HAP-1 (cell line): ENCODE data around the gene LBH.

Experiments
- DNase-seq, 2 experiments: peaks; one replicate each; pipeline ENCODE4 v3.0.0-alpha.2; 2016 to 2020; ENCODE audit warnings: low spot score in 2 of 2
- H3K27me3 ChIP-seq: fragments of 250-450 bp; sonication (Bioruptor Pico); 2 replicates; pipeline ENCODE4 v1.5.1; 2020; ENCODE audit warnings: low read depth, mild to moderate bottlenecking, moderate library complexity
- H3K36me3 ChIP-seq: fragments of 250-450 bp; sonication (Bioruptor Pico); replicated peaks from 2 replicates; pipeline ENCODE4 v1.5.1; 2020; ENCODE audit warnings: mild to moderate bottlenecking
- H3K4me1 ChIP-seq: fragments of 250-450 bp; sonication (Bioruptor Pico); 2 replicates; pipeline ENCODE4 v1.5.1; 2020; ENCODE audit warnings: mild to moderate bottlenecking
- H3K4me3 ChIP-seq: fragments of 250-450 bp; sonication (Bioruptor Pico); 2 replicates; pipeline ENCODE4 v1.5.1; 2020; ENCODE audit warnings: mild to moderate bottlenecking, moderate library complexity
- H3K9me3 ChIP-seq: fragments of 250-450 bp; sonication (Bioruptor Pico); 2 replicates; pipeline ENCODE4 v1.5.1; 2020; ENCODE audit warnings: mild to moderate bottlenecking, moderate library complexity
- in situ Hi-C: fragments of 300-500 bp; cut with MboI; formaldehyde crosslinking; loops from 3 replicates; pipeline ENCODE4 v1.14.3; 2020; ENCODE audit warnings: low sequenced_read_pairs, inconsistent platforms, mixed read lengths

The LBH gene

GRCh38 chr2:30272761-30273573 lies 41.6 kb downstream of the LBH start:
- peak; percentile 83 to 96 for DNase-seq
- H3K4me1 ChIP-seq, result peaks cover 36% of the 10 kb centered on the region
- no peak overlapping the region for H3K4me3 ChIP-seq
- in situ Hi-C loops, result no loop called here
- H3K9me3 ChIP-seq, result no peaks in the 10 kb centered on the region; the same call in 1 of the 2 replicates
- no peaks in the 10 kb centered on the region for H3K27me3 ChIP-seq
- H3K36me3 ChIP-seq, result no peaks in the 10 kb centered on the region

GRCh38 chr2:30273574-30273929 lies 42.2 kb downstream of the LBH start:
- Histone ChIP-seq H3K27me3 (no peaks in the 10 kb centered on the region), H3K4me3 (no peak overlapping the region), H3K4me1 (peaks cover 36% of the 10 kb centered on the region), H3K36me3 (no peaks in the 10 kb centered on the region), H3K9me3 (no peaks in the 10 kb centered on the region; the same call in 1 of the 2 replicates)
- in situ Hi-C loops, result no loop called here
- no peak for DNase-seq

GRCh38 chr2:30275256-30275655 lies 43.9 kb downstream of the LBH start:
- H3K4me3 ChIP-seq, result no peak overlapping the region

GRCh38 chr2:30276455-30276911 lies 45.1 kb downstream of the LBH start:
- H3K27me3 ChIP-seq, result no peaks in the 10 kb centered on the region
- no peak overlapping the region for H3K4me3 ChIP-seq
- in situ Hi-C loops, result no loop called here
- DNase-seq, result no peak
- H3K36me3 ChIP-seq, result no peaks in the 10 kb centered on the region
- H3K4me1 ChIP-seq, result peaks cover 36% of the 10 kb centered on the region
- H3K9me3 ChIP-seq, result no peaks in the 10 kb centered on the region; the same call in none of the 2 replicates

More at GRCh38 chr2:30275256-30275655, 43.9 kb downstream of the LBH start:
- Histone ChIP-seq H3K27me3 (no peaks in the 10 kb centered on the region), H3K36me3 (no peaks in the 10 kb centered on the region), H3K4me1 (peaks cover 36% of the 10 kb centered on the region), H3K9me3 (no peaks in the 10 kb centered on the region; the same call in none of the 2 replicates)
- DNase-seq, result no peak
- in situ Hi-C loops, result no loop called here

- no peak for DNase-seq
- in situ Hi-C loops, result no loop called here
- Histone ChIP-seq H3K36me3 (no peaks in the 10 kb centered on the region), H3K4me1 (peaks cover 26% of the 10 kb centered on the region), H3K4me3 (no peak overlapping the region), H3K9me3 (no peaks in the 10 kb centered on the region; the same call in none of the 2 replicates), H3K27me3 (no peaks in the 10 kb centered on the region)
Measured at GRCh38 chr2:30277582-30277981, 46.2 kb downstream of the LBH start.

GRCh38 chr2:30278419-30278818 lies 47.1 kb downstream of the LBH start:
- Histone ChIP-seq H3K4me3 (no peak overlapping the region), H3K27me3 (no peaks in the 10 kb centered on the region), H3K4me1 (peaks cover 19% of the 10 kb centered on the region), H3K9me3 (no peaks in the 10 kb centered on the region; the same call in none of the 2 replicates), H3K36me3 (no peaks in the 10 kb centered on the region)
- in situ Hi-C loops, result no loop called here
- no peak for DNase-seq

GRCh38 chr2:30280596-30281434 lies 49.5 kb downstream of the LBH start:
- H3K36me3 ChIP-seq, result no peaks in the 10 kb centered on the region
- H3K4me3 ChIP-seq, result no peak overlapping the region
- no peaks in the 10 kb centered on the region; the same call in 1 of the 2 replicates for H3K9me3 ChIP-seq
- no peaks in the 10 kb centered on the region for H3K27me3 ChIP-seq
- no peak for DNase-seq
- in situ Hi-C loops, result no loop called here
- no peaks in the 10 kb centered on the region for H3K4me1 ChIP-seq

- no peaks in the 10 kb centered on the region for H3K36me3 ChIP-seq
- H3K27me3 ChIP-seq, result no peaks in the 10 kb centered on the region
- H3K4me3 ChIP-seq, result no peak overlapping the region
- DNase-seq, result no peak
- no peaks in the 10 kb centered on the region; the same call in 1 of the 2 replicates for H3K9me3 ChIP-seq
- H3K4me1 ChIP-seq, result no peaks in the 10 kb centered on the region
- in situ Hi-C loops, result no loop called here
Measured at GRCh38 chr2:30282081-30282480, 50.7 kb downstream of the LBH start.

GRCh38 chr2:30282721-30283120 lies 51.4 kb downstream of the LBH start:
- in situ Hi-C loops, result no loop called here
- no peaks in the 10 kb centered on the region for H3K4me1 ChIP-seq
- DNase-seq, result no peak
- no peaks in the 10 kb centered on the region; the same call in 1 of the 2 replicates for H3K9me3 ChIP-seq
- peaks cover 2% of the 10 kb centered on the region; the same call in 1 of the 2 replicates for H3K27me3 ChIP-seq
- no peaks in the 10 kb centered on the region for H3K36me3 ChIP-seq
- no peak overlapping the region for H3K4me3 ChIP-seq

GRCh38 chr2:30283931-30284565 lies 52.7 kb downstream of the LBH start:
- H3K4me3 ChIP-seq, result no peak overlapping the region
- in situ Hi-C loops, result no loop called here
- no peaks in the 10 kb centered on the region; the same call in 1 of the 2 replicates for H3K9me3 ChIP-seq
- no peak for DNase-seq
- peaks cover 5% of the 10 kb centered on the region for H3K4me1 ChIP-seq
- no peaks in the 10 kb centered on the region for H3K36me3 ChIP-seq
- peaks cover 2% of the 10 kb centered on the region; the same call in 1 of the 2 replicates for H3K27me3 ChIP-seq

GRCh38 chr2:30285758-30286157 lies 54.4 kb downstream of the LBH start:
- Histone ChIP-seq H3K9me3 (no peaks in the 10 kb centered on the region), H3K4me1 (peaks cover 8% of the 10 kb centered on the region), H3K36me3 (no peaks in the 10 kb centered on the region), H3K4me3 (no peak overlapping the region), H3K27me3 (peaks cover 2% of the 10 kb centered on the region; the same call in 1 of the 2 replicates)
- in situ Hi-C loops, result no loop called here
- no peak for DNase-seq

- in situ Hi-C loops, result no loop called here
- peaks cover 8% of the 10 kb centered on the region for H3K4me1 ChIP-seq
- peaks cover 2% of the 10 kb centered on the region; the same call in 1 of the 2 replicates for H3K27me3 ChIP-seq
- H3K36me3 ChIP-seq, result no peaks in the 10 kb centered on the region
- no peak for DNase-seq
- H3K9me3 ChIP-seq, result no peaks in the 10 kb centered on the region
- H3K4me3 ChIP-seq, result no peak overlapping the region
Measured at GRCh38 chr2:30287190-30287840, 56.0 kb downstream of the LBH start.
